ENCODE data around the gene FBXO36. TPM values are rescaled to one million over a fixed set of nuclear protein-coding genes. Genes with fewer than 3 reads are reported as not detected.
A peak's percentile ranks its signal among the peaks of the same experiment; 100 is the strongest.

The FBXO36 gene
- total and polyA plus RNA-seq, 10 donors: 0.36 to 2.6 (median 1.0) TPM

GRCh38 chr2:230050136-230050535 lies 127.8 kb downstream of the FBXO36 start:
- no peaks in the 10 kb centered on the region for H3K9me3 ChIP-seq
- no peak overlapping the region for H3K4me3 ChIP-seq
- H3K27ac ChIP-seq: no peak overlapping the region
- peaks cover 0 to 19% (median 6%) of the 10 kb centered on the region in 6 donors for H3K36me3 ChIP-seq
- peaks cover 0 to 3% (median 0%) of the 10 kb centered on the region in 6 donors for H3K4me1 ChIP-seq
- 77 to 92% (median 81%) methylated on average over 3 of the region's 3 CpGs for WGBS, 5 donors
- intact Hi-C loops (cut with DNase I; ENCODE audit: low total_unique reads): no loop called here
- TF ChIP-seq, protein P1, sequence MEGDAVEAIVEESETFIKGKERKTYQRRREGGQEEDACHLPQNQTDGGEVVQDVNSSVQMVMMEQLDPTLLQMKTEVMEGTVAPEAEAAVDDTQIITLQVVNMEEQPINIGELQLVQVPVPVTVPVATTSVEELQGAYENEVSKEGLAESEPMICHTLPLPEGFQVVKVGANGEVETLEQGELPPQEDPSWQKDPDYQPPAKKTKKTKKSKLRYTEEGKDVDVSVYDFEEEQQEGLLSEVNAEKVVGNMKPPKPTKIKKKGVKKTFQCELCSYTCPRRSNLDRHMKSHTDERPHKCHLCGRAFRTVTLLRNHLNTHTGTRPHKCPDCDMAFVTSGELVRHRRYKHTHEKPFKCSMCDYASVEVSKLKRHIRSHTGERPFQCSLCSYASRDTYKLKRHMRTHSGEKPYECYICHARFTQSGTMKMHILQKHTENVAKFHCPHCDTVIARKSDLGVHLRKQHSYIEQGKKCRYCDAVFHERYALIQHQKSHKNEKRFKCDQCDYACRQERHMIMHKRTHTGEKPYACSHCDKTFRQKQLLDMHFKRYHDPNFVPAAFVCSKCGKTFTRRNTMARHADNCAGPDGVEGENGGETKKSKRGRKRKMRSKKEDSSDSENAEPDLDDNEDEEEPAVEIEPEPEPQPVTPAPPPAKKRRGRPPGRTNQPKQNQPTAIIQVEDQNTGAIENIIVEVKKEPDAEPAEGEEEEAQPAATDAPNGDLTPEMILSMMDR (IDR thresholded peaks at IDR 0.05 in 8 of 11, conservative IDR thresholded peaks at IDR 0.05 in 3 of 11): no peak
- TF ChIP-seq POLR2A (IDR thresholded peaks at IDR 0.05): no peak
- TF ChIP-seq POLR2AphosphoS5 (IDR thresholded peaks at IDR 0.05): no peak
- no peaks in the 10 kb centered on the region for H3K27me3 ChIP-seq (replicated peaks in 1 of 7)
- no peak for DNase-seq

GRCh38 chr2:230052299-230052698 lies 130.0 kb downstream of the FBXO36 start:
- WGBS, 5 donors: 65 to 85% (median 78%) methylated on average over 2 of the region's 2 CpGs
- no peaks in the 10 kb centered on the region for H3K9me3 ChIP-seq
- H3K27ac ChIP-seq: peak overlapping the region in 2 of 8 donors; percentile 37 to 53
- intact Hi-C loops (cut with DNase I; ENCODE audit: low total_unique reads): no loop called here
- no peaks in the 10 kb centered on the region for H3K36me3 ChIP-seq
- no peak overlapping the region for H3K4me3 ChIP-seq
- no peaks in the 10 kb centered on the region for H3K27me3 ChIP-seq (replicated peaks in 1 of 7)
- peaks cover 0 to 3% (median 0%) of the 10 kb centered on the region in 6 donors for H3K4me1 ChIP-seq
- TF ChIP-seq POLR2AphosphoS5 (IDR thresholded peaks at IDR 0.05) (no peak), POLR2A (IDR thresholded peaks at IDR 0.05) (no peak)
- TF ChIP-seq, protein P1 (IDR thresholded peaks at IDR 0.05 in 8 of 11, conservative IDR thresholded peaks at IDR 0.05 in 3 of 11): no peak
- DNase-seq: no peak

DNA sequence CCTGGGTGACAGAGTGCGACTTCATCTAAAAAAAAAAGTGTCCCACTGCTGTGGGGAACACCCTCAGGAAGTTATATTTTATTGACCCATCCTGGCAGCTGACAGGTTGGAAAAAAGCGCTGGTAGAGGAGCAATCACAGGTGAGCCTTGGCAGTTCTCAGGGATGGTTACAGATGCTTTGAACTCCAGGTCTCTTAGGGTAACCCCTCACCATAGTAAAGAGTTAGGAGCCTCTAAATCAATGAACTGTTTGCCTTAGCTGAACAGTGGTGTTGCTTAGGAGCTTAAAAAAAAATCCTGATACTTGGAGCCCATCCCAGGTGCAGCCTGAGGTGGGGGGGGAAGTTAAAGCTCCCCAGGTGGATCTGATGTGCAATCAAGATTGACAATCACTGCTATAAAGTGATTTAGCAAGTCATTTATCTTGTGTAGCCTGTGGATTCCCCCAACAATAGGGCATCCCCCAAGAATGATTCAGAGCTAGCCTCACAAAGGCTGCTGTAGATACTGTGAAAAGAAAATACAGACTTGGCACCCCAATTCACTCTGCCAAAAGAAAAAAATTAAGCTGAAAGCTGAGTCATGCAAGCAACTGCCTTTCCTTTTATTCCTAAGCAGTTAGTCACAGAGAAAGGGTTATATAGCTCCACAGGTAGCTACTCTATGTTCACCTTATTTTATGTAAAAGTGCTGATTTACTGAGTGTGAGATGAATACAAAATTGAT lies 131.6 kb downstream of the FBXO36 start:
- DNase-seq: no peak
- Histone ChIP-seq H3K4me1 (peaks cover 0 to 3% (median 0%) of the 10 kb centered on the region in 6 donors), H3K27me3 (replicated peaks in 1 of 7) (no peaks in the 10 kb centered on the region), H3K4me3 (no peak overlapping the region), H3K36me3 (peaks cover 0 to 4% (median 0%) of the 10 kb centered on the region in 6 donors), H3K9me3 (no peaks in the 10 kb centered on the region), H3K27ac (no peak overlapping the region)
- TF ChIP-seq, protein P1 (IDR thresholded peaks at IDR 0.05 in 8 of 11, conservative IDR thresholded peaks at IDR 0.05 in 3 of 11): no peak
- TF ChIP-seq POLR2AphosphoS5 (IDR thresholded peaks at IDR 0.05): no peak
- no peak for TF ChIP-seq POLR2A (IDR thresholded peaks at IDR 0.05)
- WGBS, 5 donors: 80 to 97% (median 89%) methylated on average over 2 of the region's 2 CpGs
- intact Hi-C loops (cut with DNase I; ENCODE audit: low total_unique reads): no loop called here

GRCh38 chr2:230060672-230061293 lies 138.5 kb downstream of the FBXO36 start:
- Histone ChIP-seq H3K4me1 (no peaks in the 10 kb centered on the region), H3K27me3 (replicated peaks in 1 of 7) (no peaks in the 10 kb centered on the region), H3K4me3 (no peak overlapping the region), H3K27ac (no peak overlapping the region), H3K36me3 (peaks cover 0 to 8% (median 0%) of the 10 kb centered on the region in 6 donors), H3K9me3 (no peaks in the 10 kb centered on the region)
- WGBS, 5 donors: 67 to 72% (median 69%) methylated on average over 3 of the region's 3 CpGs
- intact Hi-C loops (cut with DNase I; ENCODE audit: low total_unique reads): no loop called here
- no peak for DNase-seq
- TF ChIP-seq POLR2AphosphoS5 (IDR thresholded peaks at IDR 0.05) (no peak), POLR2A (IDR thresholded peaks at IDR 0.05) (no peak)
- TF ChIP-seq, protein P1 (IDR thresholded peaks at IDR 0.05 in 8 of 11, conservative IDR thresholded peaks at IDR 0.05 in 3 of 11): no peak

Measured in spleen (tissue), 11 donors.